Muscle of back (tissue), 11 donors: Measurements from ENCODE around the gene MAN1B1. TPM values are rescaled to one million over a fixed set of nuclear protein-coding genes. Genes with fewer than 3 reads are reported as not detected.
"Not testable (repeated sequence)": the region's sequence is repeated elsewhere in the genome, so short reads cannot be mapped to it uniquely, and the experiment has no call there.

ENCODE experiments used
- DNase-seq, 3 donors: peaks; one replicate each; pipeline versions ENCODE4 v3.0.0 to v3.0.0-alpha.2; 2013
- polyA plus RNA-seq, 10 donors: library from polyadenylated mRNA; unstranded; fragments of 120-200 nt; gene quantifications; one replicate each; pipeline ENCODE4 v1.2.1, GENCODE V29; 2013; ENCODE audit not compliant: insufficient read length in 10 of 10

MAN1B1 gene
- polyA plus RNA-seq, 10 donors: 31.3 to 54.4 (median 41.1) TPM

DNA sequence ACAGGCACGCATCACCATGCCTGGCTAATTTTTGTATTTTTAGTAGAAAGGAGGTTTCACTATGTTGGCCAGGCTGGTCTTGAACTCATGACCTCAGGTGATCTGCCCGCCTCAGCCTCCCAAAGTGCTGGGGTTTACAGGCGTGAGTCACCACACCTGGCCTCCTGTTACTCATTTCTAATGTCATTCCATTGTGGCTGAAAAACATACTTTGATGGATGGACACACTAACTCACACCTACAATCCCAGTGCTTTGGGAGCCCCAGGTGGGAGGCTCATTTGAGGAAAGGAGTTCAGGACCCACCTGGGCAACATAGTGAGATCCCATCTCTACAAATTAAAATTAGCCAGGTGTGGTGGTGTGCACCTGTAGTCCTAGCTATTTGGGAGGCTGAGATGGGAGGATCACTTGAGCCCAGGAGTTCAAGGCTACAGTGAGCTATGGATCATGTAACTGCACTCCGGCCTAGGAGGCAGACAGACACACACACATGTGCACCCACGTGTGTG is 37.2 kb downstream of the MAN1B1 start:
- not testable (repeated sequence) for DNase-seq

DNA sequence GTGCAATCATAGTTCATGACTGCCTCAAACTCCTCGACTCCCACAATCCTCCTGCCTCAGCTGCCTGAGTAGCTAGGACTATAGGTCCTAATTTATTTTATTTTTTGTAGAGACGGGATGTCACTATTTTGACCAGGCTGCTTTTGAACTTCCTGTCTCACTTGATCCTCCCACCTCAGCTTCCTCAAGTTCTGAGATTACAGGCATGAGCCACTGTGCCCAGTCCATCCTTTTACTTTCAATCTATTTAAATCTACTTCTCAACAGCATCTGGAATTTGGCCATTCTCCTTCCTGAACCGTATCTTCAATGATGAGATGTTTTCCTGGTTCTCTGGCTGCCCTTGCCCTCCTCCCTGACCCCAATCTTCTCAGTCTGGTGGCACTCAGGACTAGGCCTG is 40.0 kb downstream of the MAN1B1 start:
- DNase-seq: no peak

DNA sequence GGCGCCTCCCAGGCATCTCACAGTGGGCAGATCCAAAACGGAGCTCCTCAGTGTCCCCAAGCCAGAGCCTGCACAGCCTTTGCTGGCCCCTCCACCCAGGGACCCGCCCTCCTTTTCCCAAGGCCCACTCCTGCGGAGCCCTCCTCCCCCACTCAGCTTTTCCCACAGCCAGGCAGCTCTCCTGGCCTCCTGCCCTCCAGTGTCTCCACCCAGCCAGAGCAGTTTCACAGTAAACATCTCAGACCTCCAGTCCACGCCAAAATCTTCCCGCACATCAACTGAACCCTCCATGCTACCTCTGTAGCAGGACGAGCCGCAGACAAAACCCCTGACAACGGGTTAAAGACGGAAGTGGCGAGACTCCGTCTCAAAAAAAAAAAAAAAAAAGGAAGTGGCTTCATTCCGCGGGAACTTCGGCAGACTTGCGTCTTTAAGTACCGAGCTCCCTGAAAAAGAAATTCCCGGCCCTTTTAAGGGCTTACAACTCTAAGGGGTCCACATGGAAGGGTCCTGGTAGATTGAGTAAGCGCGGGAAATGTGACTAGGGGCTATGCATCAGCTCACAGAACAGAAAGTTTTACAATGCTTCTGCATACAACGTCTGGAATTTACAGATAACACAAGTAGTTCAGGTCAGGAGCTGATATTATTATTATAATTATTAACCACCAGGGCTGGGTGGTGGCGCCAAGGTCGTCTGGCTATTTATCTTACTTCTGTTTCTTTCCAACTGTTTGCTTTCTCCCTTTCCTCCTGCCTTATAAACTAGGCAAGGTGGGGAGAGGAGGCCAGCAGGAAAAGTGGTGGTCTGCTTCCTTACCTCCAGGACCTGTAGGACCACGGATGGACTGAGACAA is 40.7 kb downstream of the MAN1B1 start:
- DNase-seq: no peak

DNA sequence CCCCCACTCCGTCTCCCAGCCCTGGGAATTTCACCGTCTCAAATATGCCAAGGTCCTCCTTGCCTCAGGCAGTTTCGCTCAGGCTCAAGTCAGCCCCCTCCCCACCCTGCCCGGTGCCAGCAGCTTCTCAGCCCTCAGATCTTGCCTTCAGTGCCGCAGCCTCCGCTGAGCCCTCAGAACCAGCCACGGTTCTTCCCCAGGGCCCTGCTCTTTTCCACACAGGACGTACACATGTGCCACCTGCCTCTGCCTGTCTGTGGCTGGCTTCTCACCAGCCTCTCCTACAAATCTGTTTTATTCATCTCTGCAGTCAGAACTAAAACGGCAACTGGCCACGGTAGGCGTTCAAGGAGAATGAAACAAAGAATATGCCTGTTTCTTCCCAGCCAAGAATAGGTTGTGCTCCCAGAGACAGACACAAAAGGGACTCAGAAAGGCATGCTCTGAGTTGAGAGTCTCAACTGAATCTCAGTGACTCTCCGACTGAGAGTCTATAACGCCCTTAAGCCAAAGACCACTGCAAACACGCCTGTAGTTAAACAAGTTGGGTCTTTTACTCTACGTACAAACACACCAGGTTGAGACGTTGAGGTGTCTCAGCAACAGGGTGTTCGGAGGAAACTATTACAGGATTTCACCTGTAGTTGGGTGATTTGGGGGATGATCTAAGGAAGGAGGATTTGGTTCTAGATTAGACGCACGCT is 41.5 kb downstream of the MAN1B1 start:
- DNase-seq: no peak

DNA sequence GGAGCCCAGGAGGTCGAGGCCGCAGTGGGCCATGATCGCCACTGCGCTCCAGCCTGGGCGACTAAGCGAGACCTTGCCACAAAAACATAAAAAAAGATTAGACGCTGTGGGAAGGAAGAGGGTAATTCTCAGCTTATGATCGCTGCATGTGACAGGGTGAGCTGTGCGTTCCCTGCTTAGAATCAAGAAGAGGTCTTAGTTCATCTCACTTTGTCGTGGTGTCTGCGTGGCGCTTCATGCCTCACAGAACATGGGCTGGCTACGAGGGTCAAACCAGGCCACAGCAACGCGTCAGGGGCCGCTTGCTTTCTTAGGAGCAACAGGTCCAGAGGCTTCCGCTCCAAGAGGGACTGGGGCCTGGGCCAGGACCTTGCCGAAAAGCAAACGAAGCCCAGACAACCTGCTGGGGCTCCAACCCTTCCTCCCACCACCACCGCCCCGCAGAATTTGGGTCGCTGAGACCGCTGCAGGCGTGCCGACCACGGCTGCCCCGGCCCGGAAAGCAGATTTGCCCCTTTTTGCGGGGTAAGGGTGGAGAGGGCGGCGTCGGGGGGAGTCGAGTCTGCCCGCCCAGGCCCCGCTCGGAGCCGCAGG is 42.2 kb downstream of the MAN1B1 start:
- DNase-seq: no peak

DNA sequence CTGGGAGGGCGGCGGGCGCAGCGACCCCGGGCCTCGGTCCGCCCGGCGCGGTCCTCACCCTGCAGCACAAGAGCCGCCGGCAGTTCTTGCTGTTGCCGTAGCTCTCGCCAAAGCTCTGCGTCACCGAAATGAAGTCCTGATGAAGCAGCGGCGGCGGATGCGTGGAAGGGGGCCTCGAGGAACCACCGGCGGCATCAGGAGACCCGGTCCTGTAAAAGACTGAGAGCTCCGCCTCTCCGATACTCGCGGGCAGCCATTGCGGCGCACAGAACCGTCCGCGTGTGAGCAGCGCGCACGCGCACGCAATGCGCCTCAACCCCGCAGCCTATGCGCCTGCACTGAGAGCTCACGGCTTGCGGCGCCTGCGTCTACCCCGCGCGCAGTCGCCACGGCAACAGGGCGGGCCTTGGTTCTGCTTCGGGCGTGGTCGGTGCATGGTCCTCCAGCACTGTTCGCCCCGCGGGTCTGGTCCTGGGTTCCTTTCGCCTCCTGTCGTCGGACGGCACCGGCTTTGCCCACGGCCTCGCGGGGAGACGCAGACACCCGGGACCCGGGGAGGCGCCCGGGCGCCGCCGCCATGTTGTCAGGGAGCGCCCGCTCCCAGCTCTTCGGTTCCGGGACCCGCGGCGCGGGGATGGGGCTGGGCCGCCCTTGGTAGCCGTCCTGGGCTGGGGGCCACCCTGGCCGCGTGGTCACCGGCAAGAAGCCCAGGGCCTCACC is 42.8 kb downstream of the MAN1B1 start:
- DNase-seq: peak; percentile 83 to 95 (median 90)

DNA sequence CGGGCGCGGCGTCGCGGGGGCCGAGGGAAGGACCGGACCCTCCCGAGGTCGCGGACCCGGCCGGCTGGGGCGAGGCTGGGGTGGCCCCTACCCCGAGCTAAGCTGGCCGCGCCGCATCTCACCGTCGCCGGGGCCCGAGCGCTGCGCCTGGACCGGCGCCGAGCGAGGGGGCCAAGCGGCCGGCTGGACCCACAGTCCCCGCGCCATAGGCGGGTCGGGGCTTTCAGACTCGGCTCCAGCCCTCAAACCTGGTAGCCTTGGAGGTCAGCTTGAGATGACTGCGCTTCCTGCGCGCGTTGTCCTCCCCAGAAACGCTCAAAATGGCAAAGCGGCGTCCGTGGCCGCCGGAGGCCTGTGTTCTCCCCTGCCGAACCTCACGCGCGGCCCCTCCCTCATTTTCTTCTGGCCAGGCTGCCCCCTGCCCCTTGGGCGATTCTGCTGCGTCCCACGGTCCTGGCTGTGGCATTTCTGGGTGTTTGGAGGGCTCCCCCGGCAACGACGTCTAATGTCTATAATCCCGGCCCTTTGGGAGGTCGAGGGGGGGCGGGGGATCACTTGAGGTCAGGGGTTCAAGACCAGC is 43.5 kb downstream of the MAN1B1 start:
- no peak for DNase-seq

DNA sequence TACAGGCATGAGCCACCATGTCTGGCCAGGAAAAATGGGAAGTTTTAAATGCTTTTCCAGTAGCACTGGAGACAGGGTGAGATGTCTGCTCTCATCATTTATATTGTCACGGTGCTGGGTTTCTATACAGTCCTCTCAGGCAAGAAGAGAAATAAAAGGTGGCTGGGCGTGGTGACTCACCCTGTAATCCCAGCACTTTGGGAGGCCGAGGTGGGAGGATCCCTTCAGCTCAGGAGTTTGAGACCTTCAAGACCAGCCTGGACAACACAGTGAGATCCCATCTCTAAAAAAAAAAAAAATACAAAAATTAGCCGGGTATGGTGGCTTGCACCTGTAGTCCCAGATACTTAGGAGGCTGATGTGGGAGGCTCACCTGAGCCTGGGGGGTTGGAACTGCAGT is 47.4 kb downstream of the MAN1B1 start:
- no peak for DNase-seq

DNA sequence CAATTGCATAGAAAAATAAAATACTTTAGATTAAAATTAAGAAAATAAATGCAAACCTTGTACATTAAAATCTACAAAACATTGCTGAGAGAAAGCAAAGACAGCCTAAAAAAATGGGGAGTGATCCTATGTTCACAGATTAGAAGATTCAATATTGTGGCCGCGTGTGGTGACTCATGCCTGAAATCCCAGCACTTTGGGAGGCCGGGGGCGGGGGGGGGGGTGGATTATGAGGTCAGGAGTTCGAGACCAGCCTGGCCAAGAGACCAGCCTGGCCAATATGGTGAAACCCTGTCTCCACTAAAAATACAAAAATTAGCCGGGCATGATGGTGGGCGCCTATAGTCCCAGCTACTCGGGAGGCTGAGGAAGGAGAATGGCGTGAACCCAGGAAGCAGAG is 48.4 kb downstream of the MAN1B1 start:
- not testable (repeated sequence) for DNase-seq

DNA sequence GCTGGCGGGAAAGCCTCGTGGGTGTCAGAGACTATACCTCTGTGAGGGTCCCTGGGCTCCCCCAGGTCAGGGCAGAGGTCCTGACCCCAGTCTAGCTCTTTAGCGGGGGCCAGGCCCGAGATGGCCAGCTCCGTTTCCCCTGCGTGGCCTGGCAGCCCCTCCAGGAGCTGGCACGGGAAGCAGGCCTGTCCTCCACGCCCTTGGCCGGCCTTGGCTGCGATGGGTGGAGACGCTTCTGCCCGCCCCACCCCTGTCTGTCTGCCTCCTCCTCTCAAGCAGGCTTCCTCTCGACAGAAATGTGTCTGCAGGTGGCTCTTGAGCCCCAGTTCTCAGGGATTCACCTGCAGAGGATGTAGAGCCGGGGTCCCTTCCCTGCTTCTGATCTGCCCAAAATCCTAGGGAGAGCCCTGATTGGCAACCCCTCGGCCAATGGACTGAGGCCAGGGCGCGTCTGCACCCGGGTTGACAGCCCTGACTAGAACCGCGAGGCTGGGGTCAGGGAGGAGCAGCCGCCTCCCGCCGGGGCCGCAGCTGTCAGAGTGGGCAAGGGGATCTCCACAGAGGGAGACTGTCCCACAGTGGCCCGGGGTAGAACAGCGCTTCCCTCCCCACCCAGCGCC is 49.6 kb downstream of the MAN1B1 start:
- no peak for DNase-seq

DNA sequence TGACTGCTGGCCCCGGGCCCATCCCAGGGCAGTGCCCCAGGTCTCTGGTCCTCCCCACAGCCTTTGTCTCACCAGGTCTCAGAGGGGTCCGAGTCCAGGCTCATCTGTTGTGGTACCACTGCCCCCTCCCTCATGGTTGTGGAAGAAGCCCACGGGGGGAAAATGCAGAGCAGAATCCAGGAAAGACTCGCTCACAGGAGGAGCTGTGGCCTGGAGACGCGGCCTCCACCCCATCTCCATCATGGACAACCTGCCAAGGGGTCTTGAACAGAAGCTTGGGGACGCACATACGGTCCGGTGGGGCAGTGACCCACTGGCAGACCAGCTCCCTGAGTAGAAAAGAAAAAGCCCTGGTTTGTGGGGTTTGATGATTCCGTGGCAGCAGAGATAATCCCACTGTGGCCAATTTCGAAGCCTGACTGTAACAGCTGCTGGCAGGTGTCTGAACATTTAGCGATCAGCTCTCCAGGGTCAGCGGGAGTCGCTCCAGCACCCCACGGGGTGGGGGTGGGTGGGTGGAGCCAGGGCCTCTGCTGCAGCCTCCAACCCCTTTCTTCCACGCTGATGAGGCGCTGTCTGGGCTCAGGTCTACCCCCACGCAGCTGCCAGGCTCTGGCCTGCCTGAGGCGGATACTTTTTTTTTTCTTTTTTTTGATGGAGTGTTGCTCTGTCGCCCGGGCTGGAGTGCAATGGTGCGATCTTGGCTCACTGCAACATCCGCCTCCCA is 50.3 kb downstream of the MAN1B1 start:
- DNase-seq: no peak

DNA sequence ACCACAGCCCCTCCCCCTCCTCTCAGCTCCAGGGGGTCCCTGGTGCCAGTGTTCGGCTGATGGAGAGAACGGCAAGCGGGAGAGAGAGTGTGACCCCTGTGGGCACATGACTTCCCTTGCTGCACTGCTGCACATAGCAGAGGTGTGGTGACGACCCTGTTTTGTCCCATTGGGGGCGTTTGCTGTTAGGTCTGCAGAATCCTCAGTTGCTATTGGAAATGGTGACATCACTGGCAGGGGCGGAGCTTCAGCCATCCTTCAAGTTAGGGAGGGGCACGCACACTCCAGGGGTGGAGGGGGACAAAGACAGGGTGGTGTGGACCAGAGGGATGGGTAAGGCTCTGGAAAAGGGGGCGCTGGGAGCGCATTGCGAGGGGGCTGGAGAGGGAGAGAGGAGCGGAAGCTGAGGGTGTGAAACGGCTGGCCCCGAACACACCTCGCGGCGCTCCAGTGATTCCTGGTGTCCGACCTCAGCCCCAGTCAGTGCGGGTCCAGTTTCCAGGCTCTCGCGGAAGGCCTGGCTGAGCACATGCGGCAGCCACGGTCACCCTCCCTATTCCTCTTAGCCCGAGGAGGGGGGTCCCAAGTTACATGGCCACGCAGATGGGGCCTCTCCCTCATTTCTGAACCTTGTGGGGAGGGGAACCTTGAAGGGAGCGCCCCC is 51.4 kb downstream of the MAN1B1 start:
- no peak for DNase-seq

DNA sequence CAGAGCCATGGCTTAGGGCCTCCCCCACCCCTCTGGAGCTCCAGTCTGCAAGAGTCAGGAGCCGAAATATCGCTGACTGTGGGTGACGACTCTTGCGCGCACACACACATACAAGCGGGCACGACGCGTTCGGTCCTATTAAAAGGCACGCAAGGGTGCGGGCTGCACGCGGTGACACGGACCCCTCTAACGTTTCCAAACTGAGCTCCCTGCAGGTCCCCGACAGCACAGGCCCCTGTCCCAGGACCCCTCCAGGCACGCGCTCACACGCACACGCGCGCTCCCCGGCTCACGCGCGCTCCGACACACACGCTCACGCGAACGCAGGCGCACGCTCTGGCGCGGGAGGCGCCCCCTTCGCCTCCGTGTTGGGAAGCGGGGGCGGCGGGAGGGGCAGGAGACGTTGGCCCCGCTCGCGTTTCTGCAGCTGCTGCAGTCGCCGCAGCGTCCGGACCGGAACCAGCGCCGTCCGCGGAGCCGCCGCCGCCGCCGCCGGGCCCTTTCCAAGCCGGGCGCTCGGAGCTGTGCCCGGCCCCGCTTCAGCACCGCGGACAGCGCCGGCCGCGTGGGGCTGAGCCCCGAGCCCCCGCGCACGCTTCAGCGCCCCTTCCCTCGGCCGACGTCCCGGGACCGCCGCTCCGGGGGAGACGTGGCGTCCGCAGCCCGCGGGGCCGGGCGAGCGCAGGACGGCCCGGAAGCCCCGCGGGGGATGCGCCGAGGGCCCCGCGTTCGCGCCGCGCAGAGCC is 52.1 kb downstream of the MAN1B1 start, which contains the start of gene GRIN1:
Gene GRIN1 (plus strand): TSS at position 433 of the 746 bp plus-strand sequence. CDS start 333 bp downstream, outside the sequence.
- DNase-seq: peak in 2 of 3 donors; percentile 62 to 71

DNA sequence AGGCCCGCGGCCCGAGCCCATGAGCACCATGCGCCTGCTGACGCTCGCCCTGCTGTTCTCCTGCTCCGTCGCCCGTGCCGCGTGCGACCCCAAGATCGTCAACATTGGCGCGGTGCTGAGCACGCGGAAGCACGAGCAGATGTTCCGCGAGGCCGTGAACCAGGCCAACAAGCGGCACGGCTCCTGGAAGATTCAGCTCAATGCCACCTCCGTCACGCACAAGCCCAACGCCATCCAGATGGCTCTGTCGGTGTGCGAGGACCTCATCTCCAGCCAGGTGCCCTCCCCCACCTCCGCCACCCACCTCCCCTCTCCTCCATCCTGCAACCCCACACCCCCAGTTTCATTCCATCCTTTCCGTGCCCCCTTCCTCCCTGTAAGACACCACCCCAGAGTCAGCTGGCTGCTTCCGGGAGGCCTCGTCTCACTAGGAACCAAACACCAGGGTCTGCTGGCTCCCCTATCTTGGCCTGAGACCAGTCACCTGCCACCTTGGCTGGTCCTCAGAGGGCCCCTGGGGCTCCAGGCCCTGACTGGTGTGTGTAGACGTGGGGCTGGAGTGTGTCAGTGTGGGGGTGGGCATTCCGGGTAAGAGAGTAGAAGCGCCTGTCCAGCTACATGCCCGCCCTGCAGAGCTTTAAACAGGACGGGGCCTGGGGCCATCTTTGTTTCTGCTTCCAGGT is 52.8 kb downstream of the MAN1B1 start:
- DNase-seq: no peak

DNA sequence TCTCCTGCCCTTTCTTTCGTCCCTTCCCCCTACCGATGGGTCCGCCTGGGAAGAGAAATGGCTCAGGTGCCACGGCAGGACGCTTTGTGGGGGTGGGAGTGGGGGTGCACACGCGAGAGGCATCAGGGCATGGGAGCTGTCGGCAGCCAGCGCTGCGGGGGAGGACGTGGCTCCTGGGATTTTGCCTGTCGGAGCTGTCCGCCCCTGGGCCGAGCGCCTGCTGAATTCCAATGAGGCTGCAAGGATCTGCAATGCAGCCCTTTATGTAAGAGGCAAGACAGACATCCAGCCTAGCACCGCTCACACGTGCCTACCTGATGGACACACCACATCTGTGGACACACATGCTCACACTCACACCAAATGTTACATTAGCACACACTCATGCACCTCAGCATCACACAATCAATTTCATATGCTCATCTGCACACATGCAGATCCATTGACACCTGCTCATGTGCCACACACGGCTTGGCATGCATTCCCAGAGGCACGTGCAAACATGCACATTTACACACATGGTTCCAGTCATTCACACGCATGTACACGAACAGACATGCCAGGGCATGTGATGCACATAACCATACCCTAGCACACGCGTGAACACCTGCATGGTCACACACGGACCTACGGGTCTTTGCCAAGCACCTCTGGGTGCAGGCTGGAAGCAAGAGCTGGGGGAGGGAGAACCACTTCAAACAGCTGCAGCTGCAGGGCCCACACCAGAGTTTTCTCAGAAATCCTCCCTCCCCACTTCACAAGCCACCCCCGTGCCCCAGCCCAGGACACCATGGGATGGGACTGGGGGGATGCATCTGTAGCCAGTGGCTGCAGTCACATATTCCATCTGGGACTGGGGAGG is 53.6 kb downstream of the MAN1B1 start:
- DNase-seq: no peak

DNA sequence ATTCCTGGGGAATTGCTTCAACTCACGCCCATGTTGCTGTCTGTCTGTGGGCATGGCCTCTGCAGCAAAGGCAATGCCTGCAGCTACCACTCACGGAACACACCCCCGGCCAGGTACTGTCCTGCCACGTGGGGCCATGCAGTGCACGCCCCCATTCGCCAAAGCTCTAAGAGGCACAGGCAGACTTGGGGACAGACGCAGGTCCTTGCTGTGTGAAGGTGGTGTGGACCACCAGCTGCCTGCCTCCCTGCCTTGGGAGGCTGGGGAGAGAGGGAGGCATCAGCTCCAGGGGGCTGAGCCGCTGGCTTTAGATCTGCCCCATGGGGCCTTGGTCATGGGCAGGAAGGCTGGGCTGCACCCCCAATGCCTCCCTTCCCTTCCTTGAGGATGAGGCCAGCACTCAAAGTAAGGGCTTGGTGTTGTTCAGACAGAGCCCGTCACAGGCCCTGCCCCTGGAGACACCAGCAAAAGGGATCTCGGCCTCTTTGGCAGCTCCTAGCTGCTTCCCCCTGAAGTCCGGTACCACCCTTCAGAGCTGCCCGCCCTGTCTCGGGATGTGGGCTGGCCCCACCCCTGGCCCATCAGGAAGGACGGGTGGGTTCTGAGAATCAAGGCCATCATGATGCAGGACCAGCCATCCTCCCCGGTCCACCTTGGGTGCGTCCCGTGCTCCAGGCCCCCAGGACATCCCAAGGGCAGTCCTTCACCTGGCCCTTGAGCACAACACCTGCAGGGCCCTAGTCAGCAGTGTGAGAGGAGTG is 54.4 kb downstream of the MAN1B1 start:
- DNase-seq: no peak
